ENCODE results near the gene BCLAF1.

- TF ChIP-seq, protein P1, sequence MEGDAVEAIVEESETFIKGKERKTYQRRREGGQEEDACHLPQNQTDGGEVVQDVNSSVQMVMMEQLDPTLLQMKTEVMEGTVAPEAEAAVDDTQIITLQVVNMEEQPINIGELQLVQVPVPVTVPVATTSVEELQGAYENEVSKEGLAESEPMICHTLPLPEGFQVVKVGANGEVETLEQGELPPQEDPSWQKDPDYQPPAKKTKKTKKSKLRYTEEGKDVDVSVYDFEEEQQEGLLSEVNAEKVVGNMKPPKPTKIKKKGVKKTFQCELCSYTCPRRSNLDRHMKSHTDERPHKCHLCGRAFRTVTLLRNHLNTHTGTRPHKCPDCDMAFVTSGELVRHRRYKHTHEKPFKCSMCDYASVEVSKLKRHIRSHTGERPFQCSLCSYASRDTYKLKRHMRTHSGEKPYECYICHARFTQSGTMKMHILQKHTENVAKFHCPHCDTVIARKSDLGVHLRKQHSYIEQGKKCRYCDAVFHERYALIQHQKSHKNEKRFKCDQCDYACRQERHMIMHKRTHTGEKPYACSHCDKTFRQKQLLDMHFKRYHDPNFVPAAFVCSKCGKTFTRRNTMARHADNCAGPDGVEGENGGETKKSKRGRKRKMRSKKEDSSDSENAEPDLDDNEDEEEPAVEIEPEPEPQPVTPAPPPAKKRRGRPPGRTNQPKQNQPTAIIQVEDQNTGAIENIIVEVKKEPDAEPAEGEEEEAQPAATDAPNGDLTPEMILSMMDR (conservative IDR thresholded peaks at IDR 0.05; ENCODE audit: low read depth in 2 of 2), result no peak
- TF ChIP-seq CREB1 (CRISPR knock-in tag; IDR thresholded peaks at IDR 0.05; ENCODE audit: low read depth) (no peak), REST (IDR thresholded peaks at IDR 0.05; ENCODE audit: unreplicated experiment) (no peak), POLR2AphosphoS5 (IDR thresholded peaks at IDR 0.05; ENCODE audit: low read depth) (no peak)
Measured at GRCh38 chr6:136210398-136211165, 79.1 kb downstream of the BCLAF1 start.

Measured in GM23338 (cell line).